Activated naive CD4-positive, alpha-beta T cell treated with anti-CD3 and anti-CD28 coated beads, Interleukin-2, amount 50 U/mL, for 16 hours (primary cell): Measurements from ENCODE around the gene USP15.

ENCODE experiments used
- DNase-seq: peaks from one replicate; pipeline ENCODE4 v3.0.0-alpha.2; 2020

The USP15 gene

DNA sequence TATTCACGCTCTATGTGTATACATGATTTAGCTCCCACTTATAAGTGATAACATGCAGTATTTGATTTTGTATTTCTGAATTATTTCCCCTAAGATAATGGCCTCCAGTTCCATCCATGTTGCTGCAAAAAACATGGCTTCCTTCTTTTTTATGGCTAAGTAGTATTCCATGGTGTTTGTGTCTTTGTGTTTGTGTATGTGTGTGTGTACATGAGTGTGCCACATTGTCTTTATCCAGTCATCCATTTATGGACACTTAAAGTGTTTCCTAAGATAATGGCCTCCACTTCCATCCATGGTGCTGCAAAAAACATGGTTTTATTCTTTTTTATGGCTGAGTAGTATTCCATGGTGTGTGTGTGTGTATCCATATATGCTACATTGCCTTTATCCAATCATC, 25.1 kb downstream of the USP15 start:
- no peak for DNase-seq

- DNase-seq, result no peak
These were observed 28.1 kb downstream of the USP15 start for GRCh38 chr12:62288328-62288727.

DNA sequence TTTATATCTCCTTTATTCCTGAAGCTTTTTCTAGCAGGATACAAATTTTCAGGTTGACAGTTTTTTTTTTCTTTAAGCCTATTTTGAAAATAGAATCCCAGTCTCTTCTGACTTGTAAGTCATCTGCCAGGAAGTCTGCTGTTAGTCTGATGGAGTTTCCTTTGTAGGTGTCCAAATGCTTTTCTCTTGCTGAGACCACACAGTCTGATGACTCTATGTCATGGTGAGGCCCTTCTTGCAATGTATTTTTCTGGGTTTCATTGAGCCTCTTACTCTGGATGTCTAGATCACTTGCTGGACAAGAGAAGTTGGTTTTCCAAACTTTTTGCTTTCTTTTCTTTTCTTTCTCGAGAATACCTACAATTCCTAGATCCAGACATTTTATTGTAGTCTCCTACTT, 30.6 kb downstream of the USP15 start:
- DNase-seq, result no peak

GRCh38 chr12:62291864-62292760, 31.9 kb downstream of the USP15 start:
- DNase-seq, result peak; percentile 14

- DNase-seq, result no peak
These were observed 32.6 kb downstream of the USP15 start for GRCh38 chr12:62292761-62293344.

GRCh38 chr12:62294378-62294777, 34.2 kb downstream of the USP15 start:
- no peak for DNase-seq

DNA sequence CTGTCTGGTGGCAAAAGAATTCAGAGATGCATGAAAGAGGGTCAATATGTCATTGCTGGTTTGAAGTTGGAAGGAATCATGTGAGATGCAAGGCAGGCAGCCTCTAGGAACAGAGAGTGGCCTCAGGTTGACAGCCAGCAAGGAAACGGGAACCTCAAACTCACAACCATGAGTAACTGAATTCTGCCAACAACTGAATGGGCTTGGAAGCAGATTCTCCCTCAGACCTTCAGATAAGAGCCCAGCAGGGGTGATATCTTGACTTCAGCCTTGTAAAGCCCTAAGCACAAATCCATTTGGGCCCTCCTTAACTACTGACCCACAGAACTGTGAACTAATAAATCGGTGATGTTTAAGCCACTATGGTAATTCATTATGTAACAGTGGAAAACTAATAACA, 35.8 kb downstream of the USP15 start:
- DNase-seq, result no peak

GRCh38 chr12:62297321-62297720, 37.1 kb downstream of the USP15 start:
- no peak for DNase-seq

- DNase-seq, result no peak
These were observed 39.4 kb downstream of the USP15 start for GRCh38 chr12:62299617-62300016.

- DNase-seq, result no peak
These were observed 41.0 kb downstream of the USP15 start for GRCh38 chr12:62301080-62301798.

GRCh38 chr12:62301799-62302133, 41.6 kb downstream of the USP15 start:
- DNase-seq, result no peak

GRCh38 chr12:62304560-62304959, 44.4 kb downstream of the USP15 start:
- DNase-seq, result no peak

DNA sequence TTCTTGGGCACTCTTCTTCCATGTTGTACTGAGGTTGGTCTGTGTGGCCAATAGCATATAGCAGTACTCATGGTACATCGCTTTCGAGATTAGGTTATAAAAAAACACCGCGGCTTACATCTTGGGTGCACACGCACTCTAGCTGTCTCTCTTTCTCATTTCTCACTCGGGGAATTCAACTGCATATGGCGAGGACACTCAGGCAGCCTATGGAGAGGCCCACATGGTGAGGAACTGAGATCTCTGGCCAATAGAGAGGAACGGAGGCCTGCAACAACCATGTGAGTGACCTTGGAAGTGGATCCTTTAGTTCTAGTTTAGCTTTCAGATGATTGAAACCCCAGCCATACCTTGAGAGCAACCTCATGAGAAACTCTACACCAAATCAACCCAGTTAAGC, 45.6 kb downstream of the USP15 start:
- no peak for DNase-seq

GRCh38 chr12:62306569-62307530, 46.6 kb downstream of the USP15 start:
- DNase-seq, result no peak

DNA sequence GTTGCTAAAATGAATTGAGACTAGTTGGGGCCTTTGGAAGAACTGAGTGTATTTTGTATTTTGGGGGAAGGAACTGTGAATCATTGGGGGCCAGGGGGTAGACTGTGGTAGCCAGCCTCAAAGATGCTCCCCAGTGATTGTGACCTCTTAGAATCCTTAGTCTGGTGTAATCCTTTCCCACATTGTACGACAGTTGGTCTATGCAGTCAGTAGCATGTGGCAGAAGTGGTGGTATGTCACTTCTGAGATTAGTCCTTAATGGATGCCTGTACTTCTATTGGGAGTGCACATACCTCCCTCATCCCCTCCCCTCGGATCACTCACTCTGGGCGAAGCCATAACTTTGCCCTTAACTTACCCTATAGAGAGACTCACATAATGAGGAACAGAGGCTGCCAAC, 48.0 kb downstream of the USP15 start:
- no peak for DNase-seq

DNA sequence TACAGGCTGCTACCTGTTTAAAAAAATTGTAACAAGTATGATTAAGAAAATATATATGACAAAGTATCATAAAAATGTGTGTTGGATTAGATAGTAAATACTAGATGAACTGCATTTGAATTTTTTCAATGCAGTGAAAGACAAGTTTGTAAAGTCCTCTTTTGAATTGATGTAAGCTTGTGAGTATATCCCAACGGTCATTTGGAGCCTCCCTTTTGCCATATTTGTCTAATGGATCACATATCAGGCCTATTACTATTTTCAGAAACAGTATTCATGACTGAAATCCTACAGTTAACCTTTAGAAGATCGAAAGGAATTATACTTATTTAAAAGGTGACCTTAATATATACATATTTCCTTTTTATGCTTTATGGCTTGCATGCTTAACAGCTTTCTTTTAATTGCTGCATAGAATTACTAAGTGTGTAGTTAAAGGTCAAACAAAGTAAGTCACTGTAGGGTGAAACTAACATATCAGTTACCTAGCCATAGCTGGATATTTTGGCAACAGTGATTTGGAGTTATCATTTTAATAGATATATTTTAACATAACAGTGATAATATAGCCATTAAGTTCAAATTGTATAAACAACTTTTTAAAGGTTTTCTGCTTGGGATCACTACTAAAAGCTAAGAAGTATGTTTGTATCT, 53.6 kb downstream of the USP15 start:
- no peak for DNase-seq

DNA sequence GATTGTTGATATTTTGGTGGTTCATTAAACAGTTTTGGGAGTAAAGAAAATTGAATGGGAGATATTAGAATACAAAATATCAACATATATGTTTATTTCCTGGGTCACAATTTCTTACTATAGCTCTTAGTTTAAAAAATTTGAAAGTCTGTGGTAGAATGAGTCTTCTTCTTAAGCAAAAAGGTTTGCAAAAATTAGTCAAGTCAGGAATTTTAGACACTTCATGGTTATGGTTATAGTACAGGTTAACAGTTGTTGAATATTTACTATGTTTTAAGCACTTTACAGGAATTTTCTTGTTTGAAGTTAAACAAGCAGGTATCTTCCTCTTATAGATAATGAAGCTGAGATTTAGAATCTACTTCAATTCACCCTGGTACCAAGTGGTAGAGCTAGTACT, 56.8 kb downstream of the USP15 start:
- DNase-seq, result no peak

DNA sequence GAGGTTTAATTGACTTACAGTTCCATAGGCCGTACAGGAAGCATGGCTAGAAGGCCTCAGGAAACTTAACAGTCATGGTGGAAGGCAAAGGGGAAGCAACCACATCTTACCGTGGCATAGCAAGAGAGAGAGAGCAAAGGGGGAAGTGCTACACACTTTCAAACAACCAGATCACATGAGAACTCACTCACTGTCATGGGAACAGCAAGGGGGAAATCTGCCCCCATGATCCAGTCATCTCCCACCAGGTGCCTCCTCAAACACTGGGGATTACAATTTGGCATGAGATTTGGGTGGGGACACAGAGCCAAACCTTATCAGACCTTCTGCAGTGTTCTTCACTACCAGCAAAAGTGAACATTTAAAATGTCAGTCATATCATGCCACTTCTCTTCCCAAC, 58.9 kb downstream of the USP15 start:
- DNase-seq, result no peak

DNA sequence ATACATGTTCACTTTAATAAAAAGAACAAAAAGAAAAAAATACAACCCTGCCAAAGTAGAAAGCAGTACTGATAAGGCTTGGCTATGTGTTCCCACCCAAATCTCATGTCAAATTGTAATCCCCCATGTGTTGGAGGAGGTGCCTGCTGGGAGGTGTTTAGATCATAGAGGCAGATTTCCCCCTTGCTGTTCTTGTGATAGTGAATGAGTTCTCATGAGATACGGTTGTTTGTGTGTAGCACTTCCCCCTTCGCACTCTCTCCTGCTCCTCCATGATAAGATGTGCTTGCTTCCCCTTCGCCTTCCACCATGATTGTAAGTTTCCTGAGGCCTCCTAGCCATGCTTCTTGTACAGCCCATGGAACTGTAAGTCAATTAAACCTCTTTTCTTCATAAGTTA, 59.9 kb downstream of the USP15 start:
- no peak for DNase-seq

- DNase-seq, result no peak
These were observed 63.2 kb downstream of the USP15 start for GRCh38 chr12:62323386-62323785.

DNA sequence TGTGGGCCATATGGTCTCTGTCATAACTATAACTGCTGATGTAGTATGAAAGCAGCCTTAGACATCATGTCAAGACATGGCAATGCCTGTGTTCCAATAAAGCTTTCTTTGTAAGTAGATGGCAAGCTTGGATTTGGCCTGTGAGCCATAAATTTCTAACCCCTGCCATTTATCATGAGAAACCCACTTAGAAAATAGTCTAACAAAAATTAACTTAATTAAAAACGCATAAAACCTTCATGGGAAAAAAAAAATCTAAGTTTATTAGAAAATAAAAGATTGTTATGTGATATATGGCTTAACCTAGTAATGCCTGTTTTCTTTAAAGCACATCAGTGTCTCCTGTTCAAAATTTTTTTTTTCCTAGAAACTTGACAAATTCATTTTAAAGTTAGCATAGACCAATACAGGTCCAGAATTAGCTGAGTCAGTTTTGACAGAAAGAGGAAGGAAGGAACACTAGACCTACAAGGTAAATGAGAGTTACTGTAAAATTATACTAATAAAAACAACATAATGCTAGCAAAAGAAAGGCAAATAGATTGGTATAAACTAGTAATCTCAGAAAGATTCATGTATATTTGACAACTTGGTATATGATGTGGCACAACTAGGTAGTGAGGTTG, 68.2 kb downstream of the USP15 start:
- DNase-seq, result no peak

DNA sequence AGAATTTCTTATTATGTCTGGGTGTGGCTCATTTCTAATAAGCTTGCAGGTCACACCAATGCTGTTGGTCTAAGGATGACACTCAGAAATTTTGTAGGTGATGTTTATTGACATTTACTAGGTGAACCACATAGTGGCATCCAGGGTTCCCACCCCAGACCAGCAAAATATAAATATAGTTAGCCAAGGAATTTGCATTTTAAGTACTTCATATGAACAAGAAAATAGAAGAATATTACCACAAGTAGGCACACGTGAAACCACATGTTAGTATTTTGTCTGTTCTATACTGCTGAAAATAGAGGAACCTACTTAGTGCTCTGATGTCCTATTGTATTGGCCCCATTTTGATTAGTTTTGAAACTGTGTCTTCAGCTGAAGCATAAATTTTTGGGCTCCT, 71.1 kb downstream of the USP15 start:
- DNase-seq, result no peak
